T-helper 1 cell treated with Interleukin-12 subunit alpha and Interleukin-12 subunit beta and Interleukin-4 antibody, amounts not matched to agents 30 ng/mL and 1 ng/mL, for 36 hours (primary cell): ENCODE results near the gene ARMC5. TPM values are rescaled to one million over a fixed set of nuclear protein-coding genes. Genes with fewer than 3 reads are reported as not detected.
"Not testable (repeated sequence)": the region's sequence is repeated elsewhere in the genome, so short reads cannot be mapped to it uniquely, and the experiment has no call there.

Source experiments
- intact Hi-C: fragments of 100-400 bp; cut with micrococcal nuclease; formaldehyde crosslinking; loops from one replicate; pipeline ENCODE4 v1.15.1; 2024
- total RNA-seq: library from RNA; stranded (reverse); gene quantifications from 2 replicates; pipeline ENCODE4 v1.2.3, GENCODE V29; 2022

The ARMC5 gene, protein sequence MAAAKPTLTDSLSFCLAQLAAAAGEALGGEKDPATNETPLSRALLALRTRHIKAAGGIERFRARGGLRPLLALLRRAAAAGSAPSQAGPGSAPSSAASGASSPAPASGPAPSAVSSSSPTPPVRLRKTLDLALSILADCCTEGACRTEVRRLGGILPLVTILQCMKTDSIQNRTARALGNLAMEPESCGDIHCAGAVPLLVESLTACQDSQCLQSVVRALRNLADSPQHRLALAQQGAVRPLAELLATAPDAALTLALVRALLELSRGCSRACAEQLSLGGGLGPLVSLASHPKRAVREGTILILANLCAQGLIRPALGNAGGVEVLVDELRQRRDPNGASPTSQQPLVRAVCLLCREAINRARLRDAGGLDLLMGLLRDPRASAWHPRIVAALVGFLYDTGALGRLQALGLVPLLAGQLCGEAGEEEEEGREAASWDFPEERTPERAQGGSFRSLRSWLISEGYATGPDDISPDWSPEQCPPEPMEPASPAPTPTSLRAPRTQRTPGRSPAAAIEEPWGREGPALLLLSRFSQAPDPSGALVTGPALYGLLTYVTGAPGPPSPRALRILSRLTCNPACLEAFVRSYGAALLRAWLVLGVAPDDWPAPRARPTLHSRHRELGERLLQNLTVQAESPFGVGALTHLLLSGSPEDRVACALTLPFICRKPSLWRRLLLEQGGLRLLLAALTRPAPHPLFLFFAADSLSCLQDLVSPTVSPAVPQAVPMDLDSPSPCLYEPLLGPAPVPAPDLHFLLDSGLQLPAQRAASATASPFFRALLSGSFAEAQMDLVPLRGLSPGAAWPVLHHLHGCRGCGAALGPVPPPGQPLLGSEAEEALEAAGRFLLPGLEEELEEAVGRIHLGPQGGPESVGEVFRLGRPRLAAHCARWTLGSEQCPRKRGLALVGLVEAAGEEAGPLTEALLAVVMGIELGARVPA
- 15.2 and 16.0 TPM in 2 replicates for total RNA-seq

DNA sequence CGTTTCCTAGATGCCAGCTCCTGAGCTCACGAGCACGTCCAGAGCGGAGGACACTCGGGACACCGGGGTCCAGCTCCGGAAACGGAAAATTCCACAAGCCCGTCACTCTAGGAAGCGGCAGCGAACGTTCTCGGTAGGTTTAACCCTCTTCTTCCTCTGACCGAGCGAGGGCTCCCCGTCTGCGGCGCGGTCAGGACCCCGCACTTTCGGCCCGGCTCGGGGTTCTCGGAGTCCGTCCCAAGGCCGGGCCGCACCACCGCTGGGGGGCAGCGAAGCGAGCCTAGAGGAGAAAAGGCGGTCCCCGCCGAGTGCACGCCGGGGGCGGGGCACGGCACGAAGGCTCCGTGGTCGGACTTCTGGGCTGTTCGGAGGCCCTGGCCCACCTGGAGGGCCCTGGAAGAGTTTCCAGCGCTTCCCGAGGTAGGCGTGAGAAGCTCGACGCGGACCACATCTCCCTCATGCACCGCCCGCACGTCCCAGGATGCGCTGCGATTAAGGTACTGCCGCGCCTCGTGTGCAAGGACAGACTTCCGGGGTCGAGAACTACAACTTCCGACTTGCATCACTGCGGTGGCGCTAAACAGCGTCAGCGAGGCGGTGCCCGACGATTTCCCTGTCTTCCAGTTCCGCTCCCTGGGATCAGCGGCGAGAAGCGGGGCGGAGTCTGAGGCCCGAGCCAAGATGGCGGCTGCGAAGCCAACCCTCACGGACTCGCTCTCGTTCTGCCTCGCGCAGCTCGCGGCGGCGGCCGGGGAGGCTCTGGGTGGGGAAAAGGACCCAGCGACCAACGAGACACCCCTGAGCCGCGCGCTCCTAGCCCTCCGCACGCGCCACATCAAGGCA, at the start of gene ARMC5:
TSS of gene ARMC5 (plus strand) at position 658 of the 843 bp plus-strand sequence. CDS start at position 682, 24 bp downstream.
- intact Hi-C loops = loop anchor here (1.0 to 5.0 kb wide), 22 partner anchors 16 to 801 kb away; partner anchors contain the start of genes BCKDK, FBRS, FBXL19 and FUS

DNA sequence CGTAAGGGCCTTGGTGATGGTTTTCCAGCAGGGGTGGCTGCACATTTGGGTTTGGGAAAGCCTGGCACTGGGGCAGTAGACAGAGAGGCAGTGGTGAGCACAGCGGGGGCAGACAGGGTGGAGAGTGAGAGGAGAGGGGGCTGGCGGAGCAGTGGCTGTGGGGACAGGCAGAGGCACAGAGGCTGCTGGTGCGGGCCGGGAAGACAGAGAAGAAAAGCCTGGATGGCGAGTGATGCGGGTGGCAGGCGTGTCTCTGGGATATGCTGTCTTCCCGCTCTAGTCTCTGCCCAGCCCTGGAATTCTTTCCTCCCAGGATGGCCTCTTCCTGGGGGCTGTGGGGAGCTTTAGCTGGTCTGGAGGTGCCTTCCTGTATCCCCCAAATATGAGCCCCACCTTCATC, 49.2 kb upstream of the ARMC5 start:
- intact Hi-C loops = no loop called here

DNA sequence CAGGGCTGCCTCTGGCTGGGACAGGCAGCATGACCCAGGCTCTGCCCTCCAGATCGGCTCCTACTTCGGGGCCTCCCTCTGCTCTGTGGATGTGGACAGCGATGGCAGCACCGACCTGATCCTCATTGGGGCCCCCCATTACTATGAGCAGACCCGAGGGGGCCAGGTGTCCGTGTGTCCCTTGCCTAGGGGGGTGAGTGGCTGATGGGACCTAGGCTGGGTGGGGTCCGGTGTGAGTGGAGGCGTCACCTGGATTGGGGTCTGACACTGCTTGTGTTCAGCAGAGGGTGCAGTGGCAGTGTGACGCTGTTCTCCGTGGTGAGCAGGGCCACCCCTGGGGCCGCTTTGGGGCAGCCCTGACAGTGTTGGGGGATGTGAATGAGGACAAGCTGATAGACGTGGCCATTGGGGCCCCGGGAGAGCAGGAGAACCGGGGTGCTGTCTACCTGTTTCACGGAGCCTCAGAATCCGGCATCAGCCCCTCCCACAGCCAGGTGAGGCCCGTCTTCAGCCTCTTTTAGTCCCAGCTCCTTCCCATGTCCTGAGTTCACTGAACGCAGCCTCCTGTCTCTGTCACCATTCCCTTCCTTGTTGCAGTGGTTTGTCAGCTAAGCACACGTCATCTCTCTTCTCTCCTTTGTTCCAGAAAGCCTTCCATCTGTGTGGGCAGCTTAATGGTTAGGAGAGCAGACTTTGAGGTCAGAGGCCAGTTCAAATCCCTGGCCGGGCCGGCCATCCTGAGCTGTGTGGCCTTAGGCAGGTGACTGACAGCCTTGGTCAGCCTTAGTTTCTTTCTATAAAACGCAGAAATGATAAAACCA, 48.1 kb upstream of the ARMC5 start:
- intact Hi-C loops = no loop called here

DNA sequence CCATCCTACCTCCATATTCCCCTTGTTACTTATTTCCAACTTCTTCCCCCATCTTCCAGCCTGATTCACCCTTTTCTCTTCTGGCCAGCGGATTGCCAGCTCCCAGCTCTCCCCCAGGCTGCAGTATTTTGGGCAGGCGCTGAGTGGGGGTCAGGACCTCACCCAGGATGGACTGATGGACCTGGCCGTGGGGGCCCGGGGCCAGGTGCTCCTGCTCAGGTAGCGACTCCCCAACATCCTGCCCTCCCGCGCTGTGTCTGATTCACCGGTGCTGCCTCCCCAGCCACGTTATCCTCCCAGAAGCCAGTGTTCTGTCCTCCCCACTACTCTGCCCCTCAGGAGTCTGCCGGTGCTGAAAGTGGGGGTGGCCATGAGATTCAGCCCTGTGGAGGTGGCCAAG, 46.6 kb upstream of the ARMC5 start:
- intact Hi-C loops = no loop called here

DNA sequence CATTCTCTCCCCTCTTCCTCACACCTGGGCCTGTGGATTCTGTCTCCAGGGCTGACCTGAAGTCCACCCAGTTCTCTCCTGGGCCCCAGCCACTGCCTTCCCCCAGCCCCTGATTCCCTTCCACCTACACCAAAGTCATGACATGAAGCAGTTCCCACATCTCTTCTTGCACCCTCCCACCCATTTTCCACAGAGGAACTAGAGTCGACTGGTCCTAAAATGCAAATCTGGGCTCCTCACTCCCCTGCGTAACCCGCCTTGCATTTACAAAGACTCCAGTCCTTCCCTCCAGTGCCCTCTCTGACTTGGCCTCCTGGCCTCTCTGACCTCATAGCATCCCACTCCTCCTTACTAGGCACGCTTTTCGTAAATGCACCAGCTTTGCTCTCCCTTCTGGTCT, 45.9 kb upstream of the ARMC5 start:
- intact Hi-C loops = no loop called here

DNA sequence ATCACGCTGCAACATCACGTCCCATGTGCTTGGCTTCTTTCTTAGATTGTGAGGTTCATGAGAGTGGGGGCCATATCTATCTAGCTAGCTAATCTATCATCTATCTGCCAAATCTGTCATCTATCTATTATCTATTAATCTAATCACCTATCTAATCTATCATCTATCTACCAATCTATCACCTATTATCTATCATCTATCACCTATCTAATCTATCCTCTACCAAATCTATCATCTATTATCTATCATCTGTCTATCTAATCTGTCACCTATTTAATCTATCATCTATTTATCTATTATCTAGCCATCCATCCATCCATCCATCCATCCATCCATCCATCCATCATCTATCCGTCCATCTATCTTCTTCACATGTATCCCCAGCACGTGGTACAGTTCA, 45.4 kb upstream of the ARMC5 start:
- intact Hi-C loops = no loop called here

DNA sequence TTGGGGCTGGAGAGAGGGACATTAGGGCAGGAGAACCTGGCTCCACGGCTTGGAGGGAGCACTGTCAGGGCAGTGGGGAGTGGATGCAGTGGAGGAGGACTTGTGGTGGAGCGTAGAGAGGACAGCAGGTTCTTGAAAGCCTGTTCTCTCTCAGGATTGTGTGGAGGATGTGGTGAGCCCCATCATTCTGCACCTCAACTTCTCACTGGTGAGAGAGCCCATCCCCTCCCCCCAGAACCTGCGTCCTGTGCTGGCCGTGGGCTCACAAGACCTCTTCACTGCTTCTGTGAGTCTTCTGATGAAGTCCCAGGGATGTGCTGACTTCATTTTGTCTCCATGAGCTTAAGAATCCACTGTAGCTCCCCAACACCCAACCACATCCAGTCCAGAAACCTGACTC, 44.6 kb upstream of the ARMC5 start:
- intact Hi-C loops = no loop called here

DNA sequence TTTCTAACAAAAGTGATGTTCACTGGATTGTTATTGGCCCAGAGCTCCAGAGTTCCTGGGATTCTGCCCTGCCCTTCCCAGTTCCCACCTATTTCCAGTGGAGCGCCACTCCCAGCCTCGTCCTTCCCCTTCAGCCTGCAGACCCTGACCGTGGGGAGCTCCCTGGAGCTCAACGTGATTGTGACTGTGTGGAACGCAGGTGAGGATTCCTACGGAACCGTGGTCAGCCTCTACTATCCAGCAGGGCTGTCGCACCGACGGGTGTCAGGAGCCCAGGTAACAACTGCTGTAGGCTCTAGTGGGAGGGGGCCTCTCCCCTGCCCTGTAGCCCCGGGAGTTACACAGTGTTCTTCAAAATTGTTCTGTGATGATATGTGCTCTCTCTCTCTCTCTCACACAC, 42.9 kb upstream of the ARMC5 start:
- intact Hi-C loops = no loop called here

DNA sequence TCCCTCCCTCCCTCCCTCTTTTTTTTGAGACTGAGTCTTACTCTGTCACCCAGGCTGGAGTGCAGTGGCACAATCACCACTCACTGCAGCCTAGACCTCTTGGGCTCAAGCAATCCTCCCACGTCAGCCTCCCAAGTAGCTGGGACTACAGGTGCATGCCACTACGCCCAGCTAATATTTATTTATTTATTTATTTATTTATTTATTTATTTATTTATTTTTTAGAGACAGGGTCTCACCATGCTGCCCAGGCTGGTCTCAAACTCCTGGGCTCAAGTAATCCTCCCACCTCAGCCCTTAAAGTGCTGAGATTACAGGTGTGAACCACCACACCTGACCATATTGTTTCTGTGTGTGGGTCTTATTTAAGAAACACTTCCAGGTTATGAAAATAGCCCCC, 42.3 kb upstream of the ARMC5 start:
- intact Hi-C loops = not testable (repeated sequence)

DNA sequence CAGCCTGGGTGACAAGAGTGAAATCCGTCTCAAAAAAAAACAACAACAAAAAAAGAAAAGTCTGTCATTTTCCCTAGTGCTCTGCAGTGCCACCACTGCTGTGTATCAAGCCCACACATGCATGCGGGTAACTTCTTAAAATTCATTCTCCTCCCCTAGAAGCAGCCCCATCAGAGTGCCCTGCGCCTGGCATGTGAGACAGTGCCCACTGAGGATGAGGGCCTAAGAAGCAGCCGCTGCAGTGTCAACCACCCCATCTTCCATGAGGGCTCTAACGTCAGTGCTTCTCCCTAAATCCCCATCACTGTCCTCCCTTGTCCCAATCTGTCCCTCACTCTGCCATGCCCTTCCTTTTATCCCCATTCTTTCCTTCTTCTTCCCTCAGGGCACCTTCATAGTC, 41.4 kb upstream of the ARMC5 start:
- intact Hi-C loops = no loop called here

DNA sequence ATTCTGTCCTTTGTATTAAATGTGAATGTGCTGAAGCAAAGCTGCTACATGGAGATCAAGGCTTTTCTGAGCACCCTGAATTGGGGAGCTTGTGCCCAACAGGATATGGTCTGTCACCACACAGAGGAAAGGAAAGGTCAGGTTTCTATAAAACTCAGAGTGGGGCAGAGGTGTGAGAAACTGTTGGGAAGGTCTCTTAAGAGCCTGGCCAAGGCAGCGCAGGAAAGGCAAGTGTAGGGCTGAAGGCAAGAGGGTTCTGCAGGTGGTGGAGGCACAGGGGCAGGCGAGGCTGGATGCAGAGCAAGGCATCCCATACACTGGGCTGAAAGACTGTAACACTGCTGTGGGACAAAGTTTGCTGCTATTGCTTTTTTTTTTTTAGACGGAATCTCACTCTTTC, 39.3 kb upstream of the ARMC5 start:
- intact Hi-C loops = loop anchor here (2.0 to 10.0 kb wide), 4 partner anchors 21 to 425 kb away; partner anchors contain the start of genes ARMC5 and PYCARD

DNA sequence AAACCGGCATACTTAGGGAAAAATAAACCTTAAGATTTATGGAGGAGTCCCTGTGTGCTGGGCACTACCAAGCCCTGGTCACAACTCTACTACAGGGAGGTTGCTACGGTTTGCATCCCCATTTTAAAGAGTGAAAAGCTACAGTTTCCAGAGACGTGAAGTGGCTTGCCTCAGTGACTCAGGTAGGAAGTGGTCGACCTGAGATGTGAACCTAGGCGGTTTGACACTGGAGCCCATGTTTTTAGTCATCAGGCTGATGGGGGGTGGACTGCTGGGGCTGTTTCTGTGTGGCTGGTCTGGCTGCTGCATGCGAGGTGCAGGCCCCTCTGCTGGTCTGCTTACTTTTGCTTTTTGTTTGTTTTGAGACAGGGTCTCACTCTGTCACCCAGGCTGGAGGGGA, 37.7 kb upstream of the ARMC5 start:
- intact Hi-C loops = loop anchor here (1.0 to 10.0 kb wide), 5 partner anchors 19 to 427 kb away; partner anchors contain the start of genes ARMC5 and PYCARD

DNA sequence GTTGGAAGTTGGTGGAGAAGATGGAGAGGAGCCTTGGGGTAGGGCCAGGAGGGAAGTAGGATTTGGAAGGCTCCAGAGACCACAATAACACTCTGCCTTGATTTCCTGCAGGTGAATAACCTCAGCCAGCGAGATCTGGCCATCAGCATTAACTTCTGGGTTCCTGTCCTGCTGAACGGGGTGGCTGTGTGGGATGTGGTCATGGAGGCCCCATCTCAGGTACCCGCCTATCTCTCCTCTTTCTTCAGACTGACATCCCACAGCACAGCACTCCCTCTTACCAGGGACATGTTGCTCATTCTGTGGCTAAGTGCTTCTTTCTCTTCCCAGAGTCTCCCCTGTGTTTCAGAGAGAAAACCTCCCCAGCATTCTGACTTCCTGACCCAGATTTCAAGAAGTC, 36.1 kb upstream of the ARMC5 start:
- intact Hi-C loops = loop anchor here (5.0 to 10.0 kb wide), 2 partner anchors 221 to 428 kb away; partner anchors contain the start of gene PYCARD

DNA sequence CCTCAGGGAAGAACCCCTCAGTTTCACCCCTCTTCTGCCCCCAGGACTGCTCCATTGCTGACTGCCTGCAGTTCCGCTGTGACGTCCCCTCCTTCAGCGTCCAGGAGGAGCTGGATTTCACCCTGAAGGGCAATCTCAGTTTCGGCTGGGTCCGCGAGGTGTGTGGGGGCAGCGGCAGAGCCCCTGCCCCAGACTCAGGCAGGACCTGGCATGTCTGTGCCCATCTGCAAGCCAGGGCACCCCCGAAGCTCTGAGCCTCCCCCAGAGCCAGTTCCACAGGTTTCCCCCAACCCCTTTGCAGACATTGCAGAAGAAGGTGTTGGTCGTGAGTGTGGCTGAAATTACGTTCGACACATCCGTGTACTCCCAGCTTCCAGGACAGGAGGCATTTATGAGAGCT, 35.5 kb upstream of the ARMC5 start:
- intact Hi-C loops = loop anchor here (5.0 to 10.0 kb wide), 2 partner anchors 222 to 429 kb away; partner anchors contain the start of gene PYCARD

DNA sequence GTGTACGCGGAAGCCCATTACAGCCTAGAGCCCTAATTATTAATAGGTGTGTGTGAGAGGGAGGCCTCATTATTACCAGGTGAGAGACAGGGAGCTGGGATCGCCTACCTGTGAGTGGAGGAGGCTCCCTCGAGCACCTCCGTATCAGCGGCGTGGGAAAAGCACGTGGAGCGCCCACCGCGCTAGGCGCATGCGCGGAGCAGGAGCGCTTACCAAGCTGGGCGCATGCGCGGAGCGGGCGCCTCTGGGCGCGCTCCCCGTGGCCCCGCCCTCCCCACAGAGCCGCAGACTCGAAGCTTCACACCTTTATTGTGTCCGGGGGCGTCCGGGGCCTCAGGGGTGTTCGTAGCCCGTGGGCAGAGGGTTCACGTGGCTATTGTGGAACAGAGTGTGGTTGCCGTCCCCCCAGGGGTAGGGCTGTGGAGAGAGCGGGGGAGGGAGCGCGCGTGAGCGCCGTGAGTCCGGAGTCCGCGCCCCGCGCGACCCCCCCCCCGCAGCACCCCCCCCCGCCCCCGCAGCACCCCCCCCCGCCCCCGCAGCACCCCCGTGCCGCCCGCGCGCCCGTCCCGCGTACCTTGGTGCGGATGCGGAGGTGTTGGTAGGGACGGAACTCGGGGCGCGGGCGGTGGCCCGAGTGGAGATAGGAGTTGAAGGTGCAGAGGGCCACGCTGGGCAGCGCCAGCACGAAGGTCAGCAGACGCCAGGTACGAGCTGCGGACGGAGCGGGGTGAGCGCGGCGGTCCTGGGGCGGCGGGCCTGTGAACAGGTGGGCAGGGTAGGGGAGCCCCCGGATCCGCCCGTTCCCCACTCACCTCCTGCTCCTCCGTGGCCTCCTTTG, 31.6 kb upstream of the ARMC5 start:
- intact Hi-C loops = loop anchor here (5.0 to 10.0 kb wide), 2 partner anchors 50 to 433 kb away; no protein-coding TSS in a partner anchor

DNA sequence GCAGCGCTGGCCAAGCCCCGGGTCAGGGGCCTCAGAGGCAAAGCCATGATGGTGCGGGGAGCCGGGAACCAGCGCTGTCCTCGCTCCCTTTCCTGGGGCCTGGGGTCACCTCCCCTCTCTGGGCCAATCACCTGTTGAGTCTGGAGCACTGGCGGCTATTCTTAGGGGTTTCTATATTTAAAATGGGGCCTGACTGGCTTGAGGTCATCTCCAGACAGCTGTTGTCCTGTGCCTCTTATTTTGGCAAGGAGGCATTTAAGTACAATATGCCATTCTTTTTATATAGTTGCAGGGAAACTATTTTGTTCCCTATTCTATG, 31.1 kb upstream of the ARMC5 start, which contains the start of gene COX6A2:
TSS of gene COX6A2 (minus strand) at position 82 of the 319 bp plus-strand sequence. CDS start at position 47, 35 bp downstream.
- intact Hi-C loops = loop anchor here (5.0 to 10.0 kb wide), 2 partner anchors 49 to 433 kb away; no protein-coding TSS in a partner anchor

DNA sequence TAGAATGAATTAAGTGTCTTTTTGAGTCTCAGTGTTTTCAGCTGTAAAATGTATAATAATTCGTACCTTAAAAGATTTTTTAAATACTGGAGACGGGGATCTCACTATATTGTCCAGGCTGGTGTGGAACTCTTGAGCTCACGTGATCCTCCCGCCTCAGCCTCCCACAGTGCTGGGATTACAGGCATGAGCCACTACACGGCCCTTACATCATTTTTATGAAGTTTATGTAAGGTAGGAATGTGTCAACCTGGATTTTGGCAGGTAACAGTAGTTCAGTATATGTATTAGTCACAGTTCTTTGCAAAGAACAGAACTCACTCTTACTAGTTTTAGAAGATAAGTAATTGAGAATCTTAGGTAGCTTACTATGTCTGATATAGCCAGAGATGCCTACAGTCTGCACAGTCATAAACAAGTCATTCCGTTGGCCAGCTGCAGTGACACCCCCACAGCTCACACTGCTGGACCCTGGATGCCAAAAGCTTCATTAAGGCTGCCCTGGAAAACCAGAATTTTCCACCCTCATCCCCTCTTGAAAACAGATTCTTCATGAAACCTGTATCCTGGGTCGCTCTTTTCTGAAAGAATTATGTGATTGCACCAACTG, 30.6 kb upstream of the ARMC5 start:
- intact Hi-C loops = loop anchor here (5.0 to 10.0 kb wide), 2 partner anchors 49 to 434 kb away; no protein-coding TSS in a partner anchor

DNA sequence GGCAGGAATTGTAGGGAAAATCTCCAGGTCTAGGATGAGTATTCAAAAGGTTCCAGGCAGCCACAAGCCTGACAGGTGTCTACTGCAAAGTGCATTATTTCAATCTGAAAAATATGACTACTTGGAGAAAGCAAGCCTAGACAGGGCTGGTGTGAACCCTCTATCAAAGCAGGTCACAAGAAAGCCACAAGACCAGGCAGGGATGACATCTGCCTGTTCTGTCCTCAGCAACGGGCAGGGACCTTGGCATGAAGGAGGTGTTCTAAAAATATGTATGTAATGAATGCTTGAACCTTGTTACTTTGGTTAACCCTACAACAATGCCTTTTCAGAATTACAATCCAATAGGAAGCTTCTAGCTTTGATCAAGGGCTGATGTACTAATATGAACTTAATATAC, 30.0 kb upstream of the ARMC5 start:
- intact Hi-C loops = loop anchor here (5.0 to 10.0 kb wide), 2 partner anchors 48 to 435 kb away; no protein-coding TSS in a partner anchor
